ENCODE measurements around the gene RNU6-1.

The RNU6-1 gene

GRCh38 chr15:67820122-67820991, 19.5 kb downstream of the RNU6-1 start:
- no peak for DNase-seq

- no peak for DNase-seq
These were observed 20.2 kb downstream of the RNU6-1 start for GRCh38 chr15:67819636-67820035.

GRCh38 chr15:67818464-67818863, 21.4 kb downstream of the RNU6-1 start:
- DNase-seq = no peak

GRCh38 chr15:67816668-67817067, 23.2 kb downstream of the RNU6-1 start:
- DNase-seq = no peak

GRCh38 chr15:67815036-67815592, 24.7 kb downstream of the RNU6-1 start:
- no peak for DNase-seq

- DNase-seq = no peak
These were observed 26.7 kb downstream of the RNU6-1 start for GRCh38 chr15:67813104-67813634.

- no peak for DNase-seq
These were observed 27.6 kb downstream of the RNU6-1 start for GRCh38 chr15:67812241-67812644.

GRCh38 chr15:67809866-67810265, 30.0 kb downstream of the RNU6-1 start:
- no peak for DNase-seq

- DNase-seq = no peak
These were observed 30.4 kb downstream of the RNU6-1 start for GRCh38 chr15:67809441-67809840.

GRCh38 chr15:67808821-67809220, 31.0 kb downstream of the RNU6-1 start:
- no peak for DNase-seq

- no peak for DNase-seq
These were observed 32.0 kb downstream of the RNU6-1 start for GRCh38 chr15:67807836-67808235.

- no peak for DNase-seq
These were observed 32.7 kb downstream of the RNU6-1 start for GRCh38 chr15:67807141-67807540.

GRCh38 chr15:67806536-67806935, 33.3 kb downstream of the RNU6-1 start:
- DNase-seq = no peak

GRCh38 chr15:67805666-67806516, 34.0 kb downstream of the RNU6-1 start:
- DNase-seq = no peak

GRCh38 chr15:67805008-67805665, 34.7 kb downstream of the RNU6-1 start:
- DNase-seq = no peak

- DNase-seq = no peak
These were observed 35.6 kb downstream of the RNU6-1 start for GRCh38 chr15:67803996-67804843.

GRCh38 chr15:67803299-67803698, 36.5 kb downstream of the RNU6-1 start:
- no peak for DNase-seq

GRCh38 chr15:67801926-67802914, 37.6 kb downstream of the RNU6-1 start:
- no peak for DNase-seq

- DNase-seq = no peak
These were observed 38.7 kb downstream of the RNU6-1 start for GRCh38 chr15:67801142-67801541.

GRCh38 chr15:67799801-67800205, 40.0 kb downstream of the RNU6-1 start:
- DNase-seq = no peak

Data from bone marrow (tissue), 2 donors.